HepG2 (cell line): ENCODE results near the gene HS3ST3B1. TPM values are rescaled to one million over a fixed set of nuclear protein-coding genes. Genes with fewer than 3 reads are reported as not detected.
A peak's percentile ranks its signal among the peaks of the same experiment; 100 is the strongest.

Experiments
- AGO2 ChIP-seq: fragments of 200-400 bp; formaldehyde crosslinking; optimal IDR thresholded peaks from 2 replicates; pipeline ENCODE3; 2017; ENCODE audit warnings: mild to moderate bottlenecking, low read depth, low read length, moderate library complexity
- BCL3 ChIP-seq: sonication (generic); formaldehyde crosslinking; IDR thresholded peaks from 2 replicates; pipeline ENCODE4 v1.5.1; 2020; ENCODE audit warnings: mild to moderate bottlenecking, missing genetic modification reagents, moderate library complexity
- BCLAF1 ChIP-seq: fragments of 450-650 bp; IDR thresholded peaks from 2 replicates; pipeline ENCODE4 v1.6.1; 2017; ENCODE audit warnings: mild to moderate bottlenecking
- DNMT1 ChIP-seq: sonication (generic); formaldehyde crosslinking; IDR thresholded peaks from 2 replicates; pipeline ENCODE4 v1.5.1; 2020; ENCODE audit warnings: mild to moderate bottlenecking, missing genetic modification reagents
- FOXK1 ChIP-seq: sonication (generic); formaldehyde crosslinking; IDR thresholded peaks from 2 replicates; pipeline ENCODE4 v1.4.0; 2020; ENCODE audit warnings: low read depth, missing genetic modification reagents, borderline replicate concordance
- GABPB1 ChIP-seq: IDR thresholded peaks from 2 replicates; pipeline ENCODE4 v1.6.1; 2016; ENCODE audit warnings: mild to moderate bottlenecking, missing genetic modification reagents, moderate library complexity, missing compliant biosample characterization
- MTERF4 ChIP-seq: sonication (generic); formaldehyde crosslinking; IDR thresholded peaks from 2 replicates; pipeline ENCODE4 v1.8.0; 2023; ENCODE audit warnings: mild to moderate bottlenecking, missing genetic modification reagents
- POGK ChIP-seq: sonication (generic); formaldehyde crosslinking; conservative IDR thresholded peaks from 2 replicates; pipeline ENCODE4 v1.8.0; 2022; ENCODE audit warnings: mild to moderate bottlenecking, moderate library complexity, missing genetic modification reagents
- SNAPC2 ChIP-seq: sonication (generic); formaldehyde crosslinking; IDR thresholded peaks from 2 replicates; pipeline ENCODE4 v1.8.1; 2022; ENCODE audit warnings: mild to moderate bottlenecking, missing genetic modification reagents
- SNRNP70 ChIP-seq: fragments of 200-400 bp; formaldehyde crosslinking; IDR thresholded peaks from 2 replicates; pipeline ENCODE4 v1.6.1; 2017; ENCODE audit warnings: mild to moderate bottlenecking, low read depth, low read length, moderate library complexity
- STAG1 ChIP-seq: sonication (generic); formaldehyde crosslinking; IDR thresholded peaks from 2 replicates; pipeline ENCODE4 v1.4.0; 2020; ENCODE audit warnings: missing genetic modification reagents
- ZFAT ChIP-seq: sonication (generic); formaldehyde crosslinking; conservative IDR thresholded peaks from 2 replicates; pipeline ENCODE4 v1.8.1; 2023; ENCODE audit warnings: missing genetic modification reagents, inconsistent platforms
- ZFX ChIP-seq: sonication (generic); formaldehyde crosslinking; IDR thresholded peaks from 2 replicates; pipeline ENCODE4 v1.4.0; 2020; ENCODE audit warnings: mild to moderate bottlenecking, low read depth, missing genetic modification reagents, moderate library complexity
- ZKSCAN8 ChIP-seq: IDR thresholded peaks from 2 replicates; pipeline ENCODE4 v1.6.1; 2016; ENCODE audit warnings: borderline replicate concordance, missing genetic modification reagents, missing compliant biosample characterization
- ZNF263 ChIP-seq: sonication (generic); formaldehyde crosslinking; IDR thresholded peaks from 2 replicates; pipeline ENCODE4 v1.4.0; 2020; ENCODE audit warnings: missing genetic modification reagents
- ZNF432 ChIP-seq: sonication (generic); formaldehyde crosslinking; IDR thresholded peaks from 2 replicates; pipeline ENCODE4 v1.5.0; 2020; ENCODE audit warnings: missing genetic modification reagents, mild to moderate bottlenecking, borderline replicate concordance
- ZNF564 ChIP-seq: sonication (generic); formaldehyde crosslinking; IDR thresholded peaks from 2 replicates; pipeline ENCODE4 v1.8.1; 2023; ENCODE audit warnings: mild to moderate bottlenecking, missing genetic modification reagents
- ZNF572 ChIP-seq: sonication (generic); formaldehyde crosslinking; IDR thresholded peaks from 2 replicates; pipeline ENCODE4 v1.5.1; 2020; ENCODE audit warnings: mild to moderate bottlenecking, missing genetic modification reagents
- ZNF784 ChIP-seq: sonication (generic); formaldehyde crosslinking; IDR thresholded peaks from 2 replicates; pipeline ENCODE4 v1.5.1; 2020; ENCODE audit warnings: missing genetic modification reagents, mild to moderate bottlenecking, borderline replicate concordance
- polyA plus RNA-seq, 8 experiments: library from polyadenylated mRNA; depleted of rRNA in 3 of 8; stranded (reverse) in 7 of 8; unstranded in 1 of 8; fragments of >200 nt; fragmentation: Illumina TruSeq in 4 of 8; extraction: Trizol in 4 of 8; gene quantifications; 2 replicates each; pipeline versions ENCODE4 v1.2.1 to v1.2.3, GENCODE V29; 2011 to 2016; ENCODE audit warnings: low read depth in 4 of 8, missing spikeins in 1 of 8, mixed read lengths in 1 of 8; ENCODE audit not compliant: insufficient read depth in 1 of 8
- total RNA-seq, 5 experiments: library from RNA; depleted of rRNA; stranded (reverse); fragments of >200 nt; fragmentation: Illumina TruSeq; extraction: Trizol; gene quantifications; 2 replicates each; pipeline ENCODE4 v1.2.3, GENCODE V29; 2016; ENCODE audit warnings: low read depth in 1 of 5

The HS3ST3B1 gene
- total and polyA plus RNA-seq, 2 of the 13 experiments (the other 11 are each of a cell fraction or from before 2014, with no cell fraction given): 15.7 to 39.5 TPM

GRCh38 chr17:14308965-14309879 lies 8.3 kb downstream of the HS3ST3B1 start (continued):
- peak; percentile 92 for TF ChIP-seq ZNF784 (CRISPR knock-in tag)
- peak; percentile 86 for TF ChIP-seq ZNF564
- TF ChIP-seq ZNF263: peak; percentile 58
- TF ChIP-seq BCL3 (CRISPR knock-in tag): peak; percentile 88; the same call in 1 of the 2 replicates
- no peak for TF ChIP-seq FOXK1 (CRISPR knock-in tag)
- peak; percentile 31; the same call in 1 of the 2 replicates for TF ChIP-seq STAG1
- peak; percentile 93; the same call in 1 of the 2 replicates for TF ChIP-seq MTERF4 (CRISPR knock-in tag)
- peak; percentile 85 for TF ChIP-seq ZFX (CRISPR knock-in tag)
- no peak for TF ChIP-seq ZNF572 (CRISPR knock-in tag)
- TF ChIP-seq SNRNP70: no peak
- TF ChIP-seq ZKSCAN8: peak; percentile 79
- peak; percentile 100 for TF ChIP-seq AGO2
- peak; percentile 90 for TF ChIP-seq POGK (CRISPR knock-in tag)
- TF ChIP-seq BCLAF1: no peak
- TF ChIP-seq SNAPC2 (CRISPR knock-in tag): no peak
- TF ChIP-seq GABPB1: peak; percentile 90
- no peak for TF ChIP-seq ZNF432
- TF ChIP-seq DNMT1: peak; percentile 66; the same call in 1 of the 2 replicates
- 0 out of 2 replicates have a peak, but pooled peaks have one; percentile 14 for TF ChIP-seq ZFAT (CRISPR knock-in tag)
